RWPE1 (cell line): ENCODE measurements around the gene CEND1.

Experiments
- CTCF ChIA-PET: fragments of 350-600 bp; sonication (Branson Sonifier 250); formaldehyde crosslinking; extraction: SDS; loops from one replicate; lab custom pipeline; 2021; lab: Yijun Ruan, JAX
- POLR2A ChIA-PET: fragments of 400-600 bp; formaldehyde crosslinking; extraction: SDS; loops from one replicate; lab custom pipeline; 2020; ENCODE audit warnings: antibody characterized with exemption; ENCODE audit not compliant: low non-redundant PET; lab: Yijun Ruan, JAX
- DNase-seq: peaks from one replicate; pipeline ENCODE4 v3.0.0; 2012; ENCODE audit warnings: low spot score
- H3K27ac ChIP-seq: fragments of 450-650 bp; 2 replicates; pipeline ENCODE4 v1.5.1; 2017
- TF ChIP-seq, protein P1 (sequence below): fragments of 450-650 bp; conservative IDR thresholded peaks from 2 replicates; pipeline ENCODE4 v1.5.1; 2017; ENCODE audit warnings: low read depth, mild to moderate bottlenecking

Gene CEND1

DNA sequence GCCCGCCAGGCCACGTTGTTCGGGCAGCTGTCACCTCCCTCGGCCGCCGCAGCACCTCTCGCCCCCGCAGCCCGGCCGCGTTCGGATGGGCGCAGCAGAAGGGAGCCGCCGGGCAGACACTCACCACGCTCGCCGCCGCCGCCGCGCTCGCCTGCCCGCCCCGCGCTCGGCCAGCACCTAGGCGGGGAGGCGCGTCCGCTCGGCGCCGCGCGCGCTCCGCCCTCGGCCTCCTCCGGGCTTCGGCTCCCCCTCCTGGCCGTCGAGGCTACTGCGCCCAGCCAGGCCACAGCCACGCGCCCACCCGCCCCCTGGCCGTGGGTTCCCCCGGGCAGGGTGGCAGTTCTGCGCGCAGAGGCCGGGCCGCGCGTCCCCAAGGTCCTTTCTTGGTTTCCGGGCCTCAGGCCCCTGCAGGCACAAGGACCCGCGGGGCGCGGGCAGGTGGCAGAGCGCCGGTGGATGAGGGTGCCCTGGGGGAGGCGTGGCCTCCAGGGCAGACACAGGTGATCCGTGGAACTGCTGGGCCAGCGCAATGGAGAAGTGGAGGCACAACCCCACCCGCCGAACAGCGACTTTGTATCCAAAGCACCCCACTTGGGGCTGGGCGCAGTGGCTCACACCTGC, 8.3 kb upstream of the CEND1 start, which contains the start of gene SLC25A22:
Gene SLC25A22 (minus strand): TSS at position 189 of the 621 bp plus-strand sequence. CDS start 3,275 bp downstream, outside the sequence.
- CTCF ChIA-PET = interaction anchor here (0.8 kb wide), 1 partner anchor 18 kb away, joined by 3 read pairs; no protein-coding TSS in a partner anchor
- POLR2A ChIA-PET = no interaction called here
- H3K27ac ChIP-seq = peak within 1 kb of the TSS; percentile 96
- DNase-seq = peak; percentile 84
- TF ChIP-seq, protein P1, sequence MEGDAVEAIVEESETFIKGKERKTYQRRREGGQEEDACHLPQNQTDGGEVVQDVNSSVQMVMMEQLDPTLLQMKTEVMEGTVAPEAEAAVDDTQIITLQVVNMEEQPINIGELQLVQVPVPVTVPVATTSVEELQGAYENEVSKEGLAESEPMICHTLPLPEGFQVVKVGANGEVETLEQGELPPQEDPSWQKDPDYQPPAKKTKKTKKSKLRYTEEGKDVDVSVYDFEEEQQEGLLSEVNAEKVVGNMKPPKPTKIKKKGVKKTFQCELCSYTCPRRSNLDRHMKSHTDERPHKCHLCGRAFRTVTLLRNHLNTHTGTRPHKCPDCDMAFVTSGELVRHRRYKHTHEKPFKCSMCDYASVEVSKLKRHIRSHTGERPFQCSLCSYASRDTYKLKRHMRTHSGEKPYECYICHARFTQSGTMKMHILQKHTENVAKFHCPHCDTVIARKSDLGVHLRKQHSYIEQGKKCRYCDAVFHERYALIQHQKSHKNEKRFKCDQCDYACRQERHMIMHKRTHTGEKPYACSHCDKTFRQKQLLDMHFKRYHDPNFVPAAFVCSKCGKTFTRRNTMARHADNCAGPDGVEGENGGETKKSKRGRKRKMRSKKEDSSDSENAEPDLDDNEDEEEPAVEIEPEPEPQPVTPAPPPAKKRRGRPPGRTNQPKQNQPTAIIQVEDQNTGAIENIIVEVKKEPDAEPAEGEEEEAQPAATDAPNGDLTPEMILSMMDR = peak; percentile 93

DNA sequence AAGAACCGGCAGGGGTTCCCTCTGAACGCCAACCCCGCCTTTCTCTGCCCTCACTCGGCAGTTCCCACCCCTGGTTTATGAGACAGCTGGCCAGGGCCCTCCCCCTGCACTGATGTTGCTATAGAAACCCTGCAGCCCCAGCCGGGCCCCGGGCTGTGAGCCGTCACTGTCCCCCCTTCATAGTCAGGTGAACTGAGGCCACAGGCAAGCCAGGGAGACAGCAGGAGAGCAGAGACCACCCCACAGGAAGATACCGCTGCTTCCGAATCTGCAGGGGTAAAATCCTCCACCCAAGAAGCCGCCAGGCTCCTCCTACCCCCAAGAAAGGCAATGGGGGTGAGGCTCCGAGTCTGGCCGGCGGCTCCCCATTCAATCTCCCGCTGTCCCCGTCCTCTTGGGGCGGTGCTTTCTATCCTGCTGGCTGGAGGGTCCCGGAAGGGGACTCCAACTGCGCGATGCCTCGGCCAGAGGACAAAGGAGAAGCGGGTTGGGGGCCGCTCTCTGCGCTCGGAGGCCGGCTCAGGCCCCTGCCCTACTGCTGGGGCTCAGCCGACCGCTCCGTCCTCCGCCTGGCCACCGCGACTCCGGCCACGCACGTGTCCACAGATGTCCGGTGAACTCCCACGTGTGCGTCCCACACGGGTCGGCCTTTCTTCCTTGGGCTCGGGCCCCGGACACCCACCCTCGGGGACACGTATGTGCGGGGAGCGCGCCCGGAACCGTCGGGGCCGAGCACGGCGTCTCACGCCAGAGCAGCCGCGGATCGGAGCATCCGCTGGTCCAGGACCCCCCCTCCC, 7.6 kb upstream of the CEND1 start:
- H3K27ac ChIP-seq = peak overlapping the region; percentile 96
- peak; percentile 76 for DNase-seq
- TF ChIP-seq, protein P1 = no peak
- ChIA-PET CTCF (interaction anchor here (0.8 to 1.3 kb wide), 3 partner anchors 13 to 254 kb away, joined by 3 read pairs; no protein-coding TSS in a partner anchor), POLR2A (interaction anchor here (0.5 kb wide), 1 partner anchor 16 kb away, joined by 4 read pairs; no protein-coding TSS in a partner anchor)

DNA sequence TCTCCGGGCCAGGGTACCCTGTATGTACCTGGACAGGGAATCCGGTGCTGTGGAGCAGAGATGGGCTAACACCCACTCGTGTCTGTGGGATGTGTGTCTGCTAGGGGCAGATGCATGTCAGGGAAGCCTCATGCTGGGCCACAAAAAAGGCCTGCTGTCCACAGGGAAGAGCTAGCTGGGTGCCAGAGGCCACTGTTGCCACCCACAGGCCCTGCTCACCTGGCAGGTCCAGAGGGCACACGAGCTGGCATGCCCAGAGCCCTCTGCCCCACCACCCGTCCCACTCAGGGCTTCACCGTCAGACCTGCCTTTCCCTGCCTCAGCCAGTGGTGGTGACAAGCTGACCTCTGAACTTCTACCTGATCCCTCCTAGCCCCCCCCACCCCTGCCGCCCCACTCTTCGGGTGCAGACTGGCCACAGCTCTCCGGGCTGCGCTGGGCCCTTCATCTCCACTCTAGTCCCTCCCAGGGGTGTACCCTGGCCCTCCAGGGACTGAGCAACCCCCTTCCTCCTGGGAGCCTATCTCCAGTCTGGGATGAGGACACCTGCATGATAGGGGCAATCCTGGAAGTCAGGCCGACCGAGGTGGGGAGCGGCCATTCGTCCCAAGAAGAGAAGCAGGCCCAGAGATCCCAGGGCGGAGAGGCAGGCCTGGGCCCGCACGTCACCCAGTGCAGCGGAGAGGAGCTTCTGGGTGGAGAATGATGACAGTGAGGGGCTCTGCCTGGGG, 6.8 kb upstream of the CEND1 start:
- peak overlapping the region; percentile 96 for H3K27ac ChIP-seq
- TF ChIP-seq, protein P1 = no peak
- POLR2A ChIA-PET = interaction anchor here (0.5 kb wide), 1 partner anchor 16 kb away, joined by 4 read pairs; no protein-coding TSS in a partner anchor
- CTCF ChIA-PET = interaction anchor here (0.6 to 1.3 kb wide), 3 partner anchors 13 to 255 kb away, joined by 3 read pairs; no protein-coding TSS in a partner anchor
- no peak for DNase-seq

DNA sequence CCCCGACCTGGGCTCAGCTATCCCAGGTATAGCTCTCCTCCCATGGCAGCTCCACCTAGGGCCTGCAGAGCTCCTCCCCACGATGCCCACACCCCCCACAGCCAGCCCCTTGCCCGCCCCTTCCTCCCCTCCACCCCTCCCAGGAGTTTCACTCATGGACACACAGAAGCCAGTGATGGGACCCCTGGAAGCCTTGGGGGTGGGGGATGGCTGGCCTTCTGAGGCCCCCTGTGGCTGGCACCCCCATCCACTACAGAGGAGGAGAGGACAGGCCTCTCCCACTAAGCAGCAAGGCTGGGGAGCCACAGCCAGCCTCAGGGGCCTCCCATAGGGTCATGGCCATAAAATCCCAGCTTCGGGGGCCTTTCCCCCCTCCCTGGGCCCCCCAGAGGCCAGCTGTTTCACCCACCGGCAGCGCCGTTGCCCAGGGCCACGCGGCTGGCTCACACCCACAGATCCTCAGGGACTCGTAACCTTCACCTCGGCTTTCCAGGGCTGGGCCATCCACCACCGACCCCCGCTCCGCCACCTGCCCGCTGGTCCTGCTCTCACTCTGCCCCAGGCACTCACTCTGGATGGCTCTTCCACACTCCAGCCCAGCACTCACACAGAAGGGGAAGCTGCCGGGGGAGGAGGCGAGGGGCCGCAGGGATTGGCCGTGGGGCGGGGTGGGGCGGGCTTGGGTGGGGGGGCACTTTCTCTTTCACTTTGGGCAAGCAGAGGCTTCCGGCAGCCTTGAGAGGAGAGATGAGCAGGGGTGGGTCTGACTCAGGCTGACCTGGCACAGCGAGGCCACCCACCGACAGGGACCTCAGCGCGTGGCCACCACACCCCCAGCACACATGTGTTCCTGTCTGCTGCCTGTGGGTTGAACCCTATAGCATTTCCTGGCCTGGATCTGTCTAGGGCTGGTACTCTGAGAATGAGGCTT, 6.0 kb upstream of the CEND1 start:
- peak overlapping the region; percentile 96 for H3K27ac ChIP-seq
- TF ChIP-seq, protein P1 = no peak
- POLR2A ChIA-PET = no interaction called here
- DNase-seq = peak; percentile 83
- CTCF ChIA-PET = interaction anchor here (0.6 to 1.3 kb wide), 2 partner anchors 12 to 72 kb away, joined by 3 read pairs; no protein-coding TSS in a partner anchor

DNA sequence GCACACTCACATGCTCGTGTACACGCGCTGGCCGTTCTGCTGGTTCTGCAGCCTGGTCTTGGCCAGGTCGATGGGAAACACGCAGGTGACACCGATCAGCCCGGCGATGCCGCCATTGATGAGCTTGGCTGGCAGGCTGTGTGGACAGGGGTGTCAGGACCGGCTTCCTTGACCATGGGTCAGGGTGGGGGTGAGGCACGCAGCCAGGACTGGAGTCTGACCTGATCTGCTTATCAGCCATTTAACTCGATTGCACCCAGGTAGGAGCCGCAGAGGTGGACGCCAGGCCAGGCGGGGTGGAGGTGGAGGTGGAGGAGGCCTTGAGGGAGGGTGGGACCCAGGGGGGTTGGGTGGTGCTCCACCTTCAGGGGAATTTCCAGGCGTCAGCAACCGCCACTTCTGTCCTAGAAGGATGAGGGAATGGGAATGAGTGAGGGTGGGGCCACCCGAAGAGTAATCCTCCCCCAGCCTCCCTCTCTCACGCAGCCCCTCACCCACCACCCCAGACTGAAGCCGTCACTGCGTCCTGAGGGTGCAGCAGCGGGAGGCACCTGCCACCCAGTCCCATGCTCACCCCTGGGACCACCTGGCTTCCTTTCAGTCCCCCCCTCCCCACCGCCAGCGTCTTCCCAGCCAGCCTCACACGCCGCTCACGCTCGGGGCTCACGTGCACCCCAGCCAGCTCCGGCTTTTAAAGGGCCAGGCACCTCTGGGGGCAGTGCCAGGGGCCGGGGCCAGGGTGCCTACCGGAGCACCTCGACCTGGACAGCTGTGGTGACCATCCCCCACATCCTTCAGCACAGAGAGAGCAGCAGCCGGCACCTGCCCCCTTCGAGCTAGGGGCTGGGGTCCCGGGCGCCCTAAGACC, 5.1 kb upstream of the CEND1 start:
- peak overlapping the region; percentile 96 for H3K27ac ChIP-seq
- ChIA-PET POLR2A (no interaction called here), CTCF (no interaction called here)
- no peak for DNase-seq
- TF ChIP-seq, protein P1 = no peak
